Endothelial cell of umbilical vein (primary cell): ENCODE data around the gene PNPLA3. TPM values are rescaled to one million over a fixed set of nuclear protein-coding genes. Genes with fewer than 3 reads are reported as not detected.
A peak's percentile ranks its signal among the peaks of the same experiment; 100 is the strongest.

Experiments
- BruUV-seq: library from RNA; stranded (reverse); fragments of 400-500 nt; replicated peaks from 2 replicates; lab custom pipeline; 2021; lab: Mats Ljungman, UMichigan
- CTCF ChIA-PET: fragments of 300-600, 350-600 bp; sonication (Branson Sonifier 250); formaldehyde crosslinking; loops from one replicate; lab custom pipeline; 2021; ENCODE audit warnings: antibody characterized with exemption, inconsistent platforms; lab: Charles Lee
- POLR2A ChIA-PET: fragments of 300-600, 350-600 bp; sonication (Branson Sonifier 250); formaldehyde crosslinking; loops from one replicate; lab custom pipeline; 2021; ENCODE audit warnings: antibody characterized with exemption, inconsistent platforms; lab: Charles Lee
- DNase-seq: peaks from one replicate; pipeline ENCODE4 v3.0.0-alpha.2; 2011; ENCODE audit warnings: low read depth, low spot score
- FAIRE-seq: peaks from 2 replicates; lab custom pipeline; 2011; peaks lifted over from hg19 to GRCh38; lab: Jason Lieb, UNC
- H2AFZ ChIP-seq: 2 replicates; pipeline ENCODE4 v1.6.0; 2012; ENCODE audit warnings: low read depth, low read length, control low read depth, inconsistent platforms
- H3K27ac ChIP-seq: 2 replicates; pipeline ENCODE4 v1.5.1; 2011; ENCODE audit warnings: low read depth, mild to moderate bottlenecking, control low read depth, low read length, moderate library complexity; ENCODE audit not compliant: insufficient read depth
- H3K27me3 ChIP-seq, 2 experiments: 2 replicates each; pipeline versions ENCODE4 v1.6.0 to v1.6.1; 2011; ENCODE audit warnings: low read length in 2 of 2, mixed read lengths in 1 of 2; ENCODE audit not compliant: control insufficient read depth in 2 of 2, insufficient read depth in 2 of 2
- H3K36me3 ChIP-seq, 2 experiments: 2 replicates in 1 of 2; 3 replicates in 1 of 2; pipeline ENCODE4 v1.5.1; 2011; ENCODE audit warnings: low read length in 2 of 2, mild to moderate bottlenecking in 1 of 2, moderate library complexity in 1 of 2; ENCODE audit not compliant: control insufficient read depth in 2 of 2, insufficient read depth in 2 of 2; ENCODE audit errors: extremely low read depth in 1 of 2
- H3K4me1 ChIP-seq: 3 replicates; pipeline ENCODE4 v1.5.1; 2011; ENCODE audit warnings: mild to moderate bottlenecking, low read length; ENCODE audit not compliant: control insufficient read depth, insufficient read depth; ENCODE audit errors: extremely low read depth
- H3K4me2 ChIP-seq: 2 replicates; pipeline ENCODE4 v1.6.1; 2011; ENCODE audit warnings: low read length, control low read depth, mixed read lengths; ENCODE audit not compliant: insufficient read depth
- H3K4me3 ChIP-seq, 3 experiments: fragments of 200-600 bp in 1 of 3; sonication (generic), shearing (Covaris generic) in 1 of 3; replicated peaks in 1 of 3; 2 replicates each; pipeline ENCODE4 v1.5.1; 2011 to 2016; ENCODE audit warnings: control low read depth in 3 of 3, low read length in 3 of 3, mild to moderate bottlenecking in 2 of 3, inconsistent platforms in 1 of 3, low read depth in 1 of 3, moderate library complexity in 1 of 3; ENCODE audit not compliant: insufficient read depth in 1 of 3
- H3K79me2 ChIP-seq: 2 replicates; pipeline ENCODE4 v1.6.0; 2012; ENCODE audit warnings: low read length, inconsistent platforms; ENCODE audit not compliant: control insufficient read depth, insufficient read depth
- H3K9ac ChIP-seq: replicated peaks from 2 replicates; pipeline ENCODE3; 2011; ENCODE audit warnings: low read length, control low read depth; ENCODE audit not compliant: insufficient read depth; ENCODE audit errors: extremely low read depth
- H3K9me1 ChIP-seq: replicated peaks from 3 replicates; pipeline ENCODE4 v1.6.0; 2011; ENCODE audit warnings: mild to moderate bottlenecking, low read length; ENCODE audit not compliant: control insufficient read depth, insufficient read depth; ENCODE audit errors: extremely low read depth
- H3K9me3 ChIP-seq: replicated peaks from 2 replicates; pipeline ENCODE4 v1.5.1; 2012; ENCODE audit warnings: low read length, inconsistent platforms; ENCODE audit not compliant: control insufficient read depth, insufficient read depth
- H4K20me1 ChIP-seq: replicated peaks from 2 replicates; pipeline ENCODE3; 2011; ENCODE audit warnings: mild to moderate bottlenecking, low read length; ENCODE audit not compliant: control insufficient read depth, insufficient read depth; ENCODE audit errors: extremely low read depth
- CTCF ChIP-seq, 2 donors: IDR thresholded peaks; 1 replicate in 1 of 2; 2 replicates in 1 of 2; pipeline ENCODE4 v1.5.1; 2011; ENCODE audit warnings: low read length in 2 of 2, mild to moderate bottlenecking in 2 of 2, moderate library complexity in 2 of 2, control low read depth in 1 of 2, inconsistent platforms in 1 of 2, low read depth in 1 of 2; ENCODE audit not compliant: insufficient read depth in 1 of 2; ENCODE audit errors: extremely low read depth in 1 of 2
- EZH2 ChIP-seq: IDR thresholded peaks from 2 replicates; pipeline ENCODE4 v1.6.1; 2012; ENCODE audit warnings: borderline replicate concordance, low read depth, mild to moderate bottlenecking, moderate library complexity, low read length, inconsistent platforms; ENCODE audit not compliant: severe bottlenecking
- GATA2 ChIP-seq: IDR thresholded peaks from 2 replicates; pipeline ENCODE4 v1.7.0; 2011; ENCODE audit warnings: low read depth, mild to moderate bottlenecking, moderate library complexity, mixed read lengths, low read length; ENCODE audit not compliant: insufficient read length, insufficient read depth
- JUN ChIP-seq: IDR thresholded peaks from 2 replicates; pipeline ENCODE4 v1.6.1; 2011; ENCODE audit warnings: borderline replicate concordance, low read depth; ENCODE audit not compliant: insufficient read length, insufficient read depth
- MYC ChIP-seq: IDR thresholded peaks from one replicate; pipeline ENCODE4 v1.6.1; 2011; ENCODE audit warnings: mild to moderate bottlenecking, low read depth, low read length
- POLR2A ChIP-seq: IDR thresholded peaks from 2 replicates; pipeline ENCODE4 v1.6.1; 2012; ENCODE audit warnings: low read depth, mild to moderate bottlenecking, control low read depth, low read length
- dilution Hi-C: fragments of 300-500 bp; cut with MboI; formaldehyde crosslinking; loops from one replicate; pipeline ENCODE4 v1.15.0; 2019; ENCODE audit warnings: low sequenced_read_pairs; ENCODE audit not compliant: extremely low pct_ligation_motif_present
- intact Hi-C: fragments of 100-400 bp; cut with micrococcal nuclease; formaldehyde crosslinking; loops from one replicate; pipeline ENCODE4 v1.10.0; 2022
- polyA plus RNA-seq, 4 experiments: library from polyadenylated mRNA; depleted of rRNA in 3 of 4; stranded (reverse) in 3 of 4; unstranded in 1 of 4; fragments of >200 nt; gene quantifications; 2 replicates each; pipeline versions ENCODE4 v1.2.1 to v1.2.3, GENCODE V29; 2011 to 2012; ENCODE audit warnings: missing spikeins in 1 of 4
- total RNA-seq: library from RNA; stranded (reverse); gene quantifications from 2 replicates; pipeline ENCODE4 v1.2.3, GENCODE V29; 2021

PNPLA3 gene
- total and polyA plus RNA-seq, 2 donors (not counting 3 experiments of a cell fraction or from before 2014, with no cell fraction given) = 5.3 to 12.3 TPM

GRCh38 chr22:43925433-43926348 is 2.1 kb downstream of the PNPLA3 start:
- FAIRE-seq = no peak
- no peaks in the 10 kb centered on the region for H3K9me3 ChIP-seq
- DNase-seq = no peak
- dilution Hi-C loops (no loop called here), intact Hi-C loops (loop anchor here (10.0 kb wide), 1 partner anchor 759 kb away; no protein-coding TSS in a partner anchor)
- no TSS peak for BruUV-seq
- POLR2A ChIA-PET = interaction anchor here (0.6 kb wide), 1 partner anchor 8 kb away, joined by 3 read pairs; no protein-coding TSS in a partner anchor
- CTCF ChIA-PET = interaction anchor here (2.2 to 2.3 kb wide), 2 partner anchors 20 kb away, joined by 12 to 21 read pairs; no protein-coding TSS in a partner anchor
- H3K36me3 ChIP-seq = no peaks in the 10 kb centered on the region
- no peaks in the 10 kb centered on the region for H3K9me1 ChIP-seq
- H3K27me3 ChIP-seq = no peaks in the 10 kb centered on the region
- peak overlapping the region; percentile 20 for H3K4me2 ChIP-seq
- no peaks in the 10 kb centered on the region for H3K79me2 ChIP-seq
- no peak overlapping the region for H3K9ac ChIP-seq
- peaks cover 28% of the 10 kb centered on the region for H3K4me1 ChIP-seq
- TF ChIP-seq JUN = no peak
- no peak overlapping the region for H3K27ac ChIP-seq
- peak overlapping the region in 1 of 3 experiments; percentile 60 for H3K4me3 ChIP-seq
- H2AFZ ChIP-seq = no peak overlapping the region
- no peaks in the 10 kb centered on the region for H4K20me1 ChIP-seq

GRCh38 chr22:43926349-43926710 is 2.7 kb downstream of the PNPLA3 start:
- no peak overlapping the region for H3K27ac ChIP-seq
- no peaks in the 10 kb centered on the region for H3K9me3 ChIP-seq
- H3K9me1 ChIP-seq = no peaks in the 10 kb centered on the region
- dilution Hi-C loops (no loop called here), intact Hi-C loops (loop anchor here (10.0 kb wide), 1 partner anchor 758 kb away; no protein-coding TSS in a partner anchor)
- H3K4me2 ChIP-seq = no peak overlapping the region
- FAIRE-seq (no peak), DNase-seq (no peak)
- no peak overlapping the region for H2AFZ ChIP-seq
- H3K4me3 ChIP-seq = no peak overlapping the region
- TF ChIP-seq POLR2A (no peak), EZH2 (no peak), MYC (no peak), GATA2 (no peak), CTCF (IDR thresholded peaks at IDR 0.05; ENCODE audit: extremely low read depth in 1 of 2, insufficient read depth in 1 of 2, low read depth in 1 of 2, low read length in 2 of 2) (no peak)
- POLR2A ChIA-PET = no interaction called here
- CTCF ChIA-PET = interaction anchor here (2.3 kb wide), 1 partner anchor 20 kb away, joined by 12 read pairs; no protein-coding TSS in a partner anchor
- H4K20me1 ChIP-seq = no peaks in the 10 kb centered on the region
- no peak overlapping the region for H3K9ac ChIP-seq
- no peaks in the 10 kb centered on the region for H3K79me2 ChIP-seq
- no TSS peak for BruUV-seq
- no peaks in the 10 kb centered on the region for H3K36me3 ChIP-seq
- H3K27me3 ChIP-seq = no peaks in the 10 kb centered on the region
- H3K4me1 ChIP-seq = peaks cover 21% of the 10 kb centered on the region
